OCI-LY1 (cell line): Measurements from ENCODE around the gene GLIPR2.

Source experiments
- H2AFZ ChIP-seq: fragments of 200-600 bp; sonication (generic), shearing (Covaris generic); 2 replicates; pipeline ENCODE4 v1.6.0; 2014; ENCODE audit warnings: antibody characterized with exemption, mild to moderate bottlenecking, low read length
- H3F3A ChIP-seq: fragments of 200-600 bp; sonication (generic), shearing (Covaris generic); 2 replicates; pipeline ENCODE4 v1.6.0; 2014; ENCODE audit warnings: mild to moderate bottlenecking, antibody characterized with exemption, low read length, moderate library complexity; ENCODE audit not compliant: insufficient read depth
- H3K27ac ChIP-seq: fragments of 200-600 bp; sonication (generic); 2 replicates; pipeline ENCODE4 v1.5.1; 2014; ENCODE audit warnings: low read length, mixed run types, mild to moderate bottlenecking, low read depth; ENCODE audit not compliant: poor library complexity, severe bottlenecking
- H3K27me3 ChIP-seq: fragments of 200-600 bp; sonication (generic); 2 replicates; pipeline ENCODE4 v1.6.0; 2014; ENCODE audit warnings: antibody characterized with exemption, mild to moderate bottlenecking, low read length, moderate library complexity; ENCODE audit not compliant: insufficient read depth
- H3K36me3 ChIP-seq: fragments of 200-600 bp; sonication (generic); 2 replicates; pipeline ENCODE4 v1.6.1; 2014; ENCODE audit warnings: mild to moderate bottlenecking, antibody characterized with exemption, low read length, moderate library complexity, mixed read lengths; ENCODE audit not compliant: insufficient read depth
- H3K4me1 ChIP-seq: fragments of 200-600 bp; sonication (generic); 2 replicates; pipeline ENCODE4 v1.5.1; 2014; ENCODE audit warnings: mild to moderate bottlenecking, low read length, moderate library complexity; ENCODE audit not compliant: insufficient read depth, severe bottlenecking
- H3K4me2 ChIP-seq: fragments of 200-600 bp; sonication (generic), shearing (Covaris generic); 2 replicates; pipeline ENCODE4 v1.6.1; 2014; ENCODE audit warnings: low read length
- H3K4me3 ChIP-seq: fragments of 200-600 bp; sonication (generic); 2 replicates; pipeline ENCODE4 v1.5.1; 2014; ENCODE audit warnings: low read length, low read depth, mild to moderate bottlenecking, mixed read lengths; ENCODE audit not compliant: poor library complexity, severe bottlenecking
- H3K79me2 ChIP-seq: fragments of 200-600 bp; shearing (Covaris generic); 2 replicates; pipeline ENCODE4 v1.6.1; 2016; ENCODE audit warnings: mixed run types, low read length, mixed read lengths; ENCODE audit not compliant: insufficient read depth
- H3K9ac ChIP-seq: fragments of 200-600 bp; sonication (generic), shearing (Covaris generic); 2 replicates; pipeline ENCODE4 v1.6.1; 2014; ENCODE audit warnings: mild to moderate bottlenecking, low read length, mixed read lengths
- H3K9me2 ChIP-seq: fragments of 200-600 bp; sonication (generic), shearing (Covaris generic); 2 replicates; pipeline ENCODE4 v1.6.1; 2014; ENCODE audit warnings: low read depth, mild to moderate bottlenecking, low read length, mixed read lengths
- H3K9me3 ChIP-seq: fragments of 200-600 bp; shearing (Covaris generic); 2 replicates; pipeline ENCODE4 v1.6.1; 2014; ENCODE audit warnings: low read length, mixed read lengths
- H4K20me1 ChIP-seq: fragments of 200-600 bp; sonication (generic), shearing (Covaris generic); 2 replicates; pipeline ENCODE4 v1.6.0; 2016; ENCODE audit warnings: mild to moderate bottlenecking, low read length; ENCODE audit not compliant: insufficient read depth
- CTCF ChIP-seq: fragments of 200-600 bp; sonication (generic), shearing (Covaris generic); IDR thresholded peaks from 2 replicates; pipeline ENCODE4 v1.5.1; 2017; ENCODE audit warnings: mild to moderate bottlenecking, antibody characterized with exemption, low read length, moderate library complexity, mixed read lengths
- EZH2 ChIP-seq: fragments of 200-600 bp; sonication (generic), shearing (Covaris generic); IDR thresholded peaks from 2 replicates; pipeline ENCODE4 v1.8.0; 2017; ENCODE audit warnings: borderline replicate concordance, mixed run types, mild to moderate bottlenecking, antibody characterized with exemption, low read length, moderate library complexity, mixed read lengths

The GLIPR2 gene

GRCh38 chr9:36093384-36093783 is 43.1 kb upstream of the GLIPR2 start:
- H3K4me3 ChIP-seq = no peak overlapping the region
- H3F3A ChIP-seq = no peaks in the 10 kb centered on the region
- no peaks in the 10 kb centered on the region for H3K79me2 ChIP-seq
- H4K20me1 ChIP-seq = no peaks in the 10 kb centered on the region
- H3K9me2 ChIP-seq = no peaks in the 10 kb centered on the region
- H3K9ac ChIP-seq = no peak overlapping the region
- no peaks in the 10 kb centered on the region for H3K27me3 ChIP-seq
- no peak overlapping the region for H2AFZ ChIP-seq
- no peak overlapping the region for H3K4me2 ChIP-seq
- no peaks in the 10 kb centered on the region for H3K9me3 ChIP-seq
- no peaks in the 10 kb centered on the region for H3K36me3 ChIP-seq
- TF ChIP-seq CTCF (no peak), EZH2 (no peak)
- H3K4me1 ChIP-seq = no peaks in the 10 kb centered on the region
- no peak overlapping the region for H3K27ac ChIP-seq

- no peaks in the 10 kb centered on the region for H4K20me1 ChIP-seq
- no peak overlapping the region for H3K27ac ChIP-seq
- TF ChIP-seq EZH2 (no peak), CTCF (no peak)
- no peaks in the 10 kb centered on the region for H3K79me2 ChIP-seq
- no peak overlapping the region for H3K9ac ChIP-seq
- H3K36me3 ChIP-seq = no peaks in the 10 kb centered on the region
- no peak overlapping the region for H3K4me2 ChIP-seq
- H3K4me1 ChIP-seq = no peaks in the 10 kb centered on the region
- H2AFZ ChIP-seq = no peak overlapping the region
- H3K9me2 ChIP-seq = no peaks in the 10 kb centered on the region
- H3K9me3 ChIP-seq = no peaks in the 10 kb centered on the region
- no peaks in the 10 kb centered on the region for H3K27me3 ChIP-seq
- no peak overlapping the region for H3K4me3 ChIP-seq
- no peaks in the 10 kb centered on the region for H3F3A ChIP-seq
Measured at GRCh38 chr9:36099718-36100117, 36.8 kb upstream of the GLIPR2 start.

- Histone ChIP-seq H3K9ac (no peak overlapping the region), H3K4me2 (no peak overlapping the region)
Measured at GRCh38 chr9:36100532-36100931, 36.0 kb upstream of the GLIPR2 start.

More at GRCh38 chr9:36100532-36100931, 36.0 kb upstream of the GLIPR2 start:
- Histone ChIP-seq H3K36me3 (no peaks in the 10 kb centered on the region), H3K27me3 (no peaks in the 10 kb centered on the region), H3K4me1 (no peaks in the 10 kb centered on the region), H3K79me2 (no peaks in the 10 kb centered on the region), H3K4me3 (no peak overlapping the region), H3F3A (no peaks in the 10 kb centered on the region), H4K20me1 (no peaks in the 10 kb centered on the region), H3K27ac (no peak overlapping the region), H3K9me2 (no peaks in the 10 kb centered on the region), H2AFZ (no peak overlapping the region), H3K9me3 (no peaks in the 10 kb centered on the region)
- TF ChIP-seq CTCF (no peak), EZH2 (no peak)
